ENCODE data around the gene PHLDB2.

- TF ChIP-seq CTCF (conservative IDR thresholded peaks at IDR 0.05; ENCODE audit: low read depth, low read length) (no peak), RFX5 (IDR thresholded peaks at IDR 0.05; ENCODE audit: low read depth, low read length) (no peak), RAD21 (IDR thresholded peaks at IDR 0.05; ENCODE audit: low read length) (no peak), POLR2A (IDR thresholded peaks at IDR 0.05; ENCODE audit: low read depth, low read length) (no peak), BHLHE40 (IDR thresholded peaks at IDR 0.05; ENCODE audit: low read depth, low read length) (no peak), FOS (IDR thresholded peaks at IDR 0.05; ENCODE audit: low read depth, low read length) (no peak), RCOR1 (IDR thresholded peaks at IDR 0.05; ENCODE audit: insufficient replicate concordance, low read length) (no peak), CEBPB (IDR thresholded peaks at IDR 0.05; ENCODE audit: low read depth, low read length) (no peak)
These were observed 122.3 kb downstream of the PHLDB2 start for GRCh38 chr3:111981457-111981763.

Measured in IMR-90 (cell line).